ENCODE results near the gene PTPRK. TPM values are rescaled to one million over a fixed set of nuclear protein-coding genes. Genes with fewer than 3 reads are reported as not detected.
A peak's percentile ranks its signal among the peaks of the same experiment; 100 is the strongest.

The PTPRK gene
- total RNA-seq, 2 donors from 2014 or later, result 94.1 to 117 TPM

- H3K27ac ChIP-seq, result no peak overlapping the region
- no peaks in the 10 kb centered on the region for H3K27me3 ChIP-seq
- H3K9ac ChIP-seq (ENCODE audit: low read depth in 2 of 2, low read length in 2 of 2), result no peak overlapping the region
- no peak for DNase-seq
- no peaks in the 10 kb centered on the region for H3K4me1 ChIP-seq
- intact Hi-C loops (cut with DNase I), result no loop called here
- no peaks in the 10 kb centered on the region for H3K36me3 ChIP-seq
- no peaks in the 10 kb centered on the region for H3K9me3 ChIP-seq
- TF ChIP-seq CTCF (IDR thresholded peaks at IDR 0.05), result no peak
- no peak overlapping the region for H3K4me3 ChIP-seq
Measured at GRCh38 chr6:128412680-128413079, 107.7 kb downstream of the PTPRK start.

GRCh38 chr6:128410584-128410983 lies 109.8 kb downstream of the PTPRK start:
- no peaks in the 10 kb centered on the region for H3K9me3 ChIP-seq
- H3K27ac ChIP-seq, result peak overlapping the region; percentile 60
- no peaks in the 10 kb centered on the region for H3K36me3 ChIP-seq
- no peak overlapping the region for H3K9ac ChIP-seq (ENCODE audit: low read depth in 2 of 2, low read length in 2 of 2)
- peak; percentile 52 for DNase-seq
- TF ChIP-seq CTCF (IDR thresholded peaks at IDR 0.05), result no peak
- intact Hi-C loops (cut with DNase I), result no loop called here
- no peaks in the 10 kb centered on the region for H3K27me3 ChIP-seq
- H3K4me3 ChIP-seq, result no peak overlapping the region
- no peaks in the 10 kb centered on the region for H3K4me1 ChIP-seq

GRCh38 chr6:128409003-128409402 lies 111.4 kb downstream of the PTPRK start:
- Histone ChIP-seq H3K4me3 (no peak overlapping the region), H3K9ac (ENCODE audit: low read depth in 2 of 2, low read length in 2 of 2) (no peak overlapping the region), H3K27ac (no peak overlapping the region), H3K4me1 (no peaks in the 10 kb centered on the region), H3K36me3 (no peaks in the 10 kb centered on the region), H3K9me3 (no peaks in the 10 kb centered on the region), H3K27me3 (no peaks in the 10 kb centered on the region)
- TF ChIP-seq CTCF (IDR thresholded peaks at IDR 0.05), result no peak
- intact Hi-C loops (cut with DNase I), result no loop called here
- no peak for DNase-seq

GRCh38 chr6:128406453-128406852 lies 113.9 kb downstream of the PTPRK start:
- intact Hi-C loops (cut with DNase I), result no loop called here
- Histone ChIP-seq H3K4me3 (no peak overlapping the region), H3K9ac (ENCODE audit: low read depth in 2 of 2, low read length in 2 of 2) (no peak overlapping the region), H3K9me3 (no peaks in the 10 kb centered on the region), H3K36me3 (no peaks in the 10 kb centered on the region), H3K27me3 (no peaks in the 10 kb centered on the region), H3K4me1 (no peaks in the 10 kb centered on the region), H3K27ac (no peak overlapping the region)
- DNase-seq, result no peak
- TF ChIP-seq CTCF (IDR thresholded peaks at IDR 0.05), result no peak

- Histone ChIP-seq H3K9ac (ENCODE audit: low read depth in 2 of 2, low read length in 2 of 2) (no peak overlapping the region), H3K4me1 (no peaks in the 10 kb centered on the region), H3K9me3 (no peaks in the 10 kb centered on the region), H3K36me3 (no peaks in the 10 kb centered on the region), H3K27me3 (no peaks in the 10 kb centered on the region), H3K4me3 (no peak overlapping the region), H3K27ac (no peak overlapping the region)
- DNase-seq, result no peak
- no peak for TF ChIP-seq CTCF (IDR thresholded peaks at IDR 0.05)
- intact Hi-C loops (cut with DNase I), result no loop called here
Measured at GRCh38 chr6:128403618-128404444, 116.6 kb downstream of the PTPRK start.

Measured in colonic mucosa (tissue), 4 donors.